ENCODE results near the gene FHIT.

DNA sequence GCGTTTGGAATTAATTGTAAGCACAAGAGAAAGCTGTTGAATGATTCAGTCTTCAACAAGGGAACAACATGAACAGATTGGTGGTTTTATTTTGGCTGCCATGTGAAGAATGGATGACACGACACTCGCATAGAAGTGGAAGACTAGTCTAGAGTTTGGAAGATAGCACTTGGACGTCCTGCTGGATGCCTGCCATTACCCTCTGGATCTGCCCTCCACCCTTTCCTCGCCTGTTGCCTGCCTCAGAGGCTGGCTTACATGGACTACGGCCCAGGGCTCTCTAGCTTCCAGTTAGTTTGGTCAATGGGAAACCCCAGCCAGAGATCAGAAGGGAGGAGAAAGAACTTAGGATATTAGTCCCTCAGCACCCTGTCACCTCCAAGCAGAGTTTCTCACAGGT lies 493.5 kb downstream of the FHIT start:
- TF ChIP-seq CTCF (IDR thresholded peaks at IDR 0.05; ENCODE audit: insufficient read depth, low read length, poor library complexity, severe bottlenecking) (no peak), EZH2phosphoT487 (conservative IDR thresholded peaks at IDR 0.05; ENCODE audit: low read length) (no peak)
